Lung (tissue), 12 donors: Measurements from ENCODE around the gene SEPTIN6. TPM values are rescaled to one million over a fixed set of nuclear protein-coding genes. Genes with fewer than 3 reads are reported as not detected.

ENCODE experiments used
- ATAC-seq: fragments of 200-7000 bp; cut with Tn5 transposase; one replicate; pipeline ENCODE4 v1.9.1; 2020; ENCODE audit warnings: moderate number of reproducible peaks; ENCODE audit not compliant: insufficient read depth, low FRiP score
- DNase-seq, 3 donors: peaks; one replicate each; pipeline ENCODE4 v3.0.0-alpha.2; 2013 to 2017
- H3K27ac ChIP-seq, 2 donors: one replicate each; pipeline ENCODE4 v1.5.1; 2013; ENCODE audit warnings: mild to moderate bottlenecking in 2 of 2, moderate library complexity in 2 of 2, control low read depth in 1 of 2, inconsistent platforms in 1 of 2, low read depth in 1 of 2, low read length in 1 of 2
- H3K27me3 ChIP-seq, 3 donors: one replicate each; pipeline ENCODE4 v1.5.1; 2013; ENCODE audit warnings: low read length in 2 of 3; ENCODE audit not compliant: control insufficient read depth in 3 of 3, insufficient read depth in 3 of 3
- H3K36me3 ChIP-seq, 4 donors: one replicate each; pipeline ENCODE4 v1.5.1; 2013; ENCODE audit warnings: low read length in 4 of 4, mild to moderate bottlenecking in 1 of 4, moderate library complexity in 1 of 4; ENCODE audit not compliant: control insufficient read depth in 4 of 4, insufficient read depth in 4 of 4
- H3K4me1 ChIP-seq, 5 donors: one replicate each; pipeline ENCODE4 v1.5.1; 2013; ENCODE audit warnings: low read length in 5 of 5, mild to moderate bottlenecking in 2 of 5, moderate library complexity in 1 of 5; ENCODE audit not compliant: control insufficient read depth in 5 of 5, insufficient read depth in 5 of 5
- H3K4me3 ChIP-seq: one replicate; pipeline ENCODE4 v1.5.1; 2013; ENCODE audit warnings: mild to moderate bottlenecking, control low read depth, moderate library complexity
- H3K9ac ChIP-seq, 2 donors: one replicate each; pipeline ENCODE4 v1.5.1; 2013; ENCODE audit warnings: low read length in 2 of 2, control low read depth in 1 of 2; ENCODE audit not compliant: insufficient read depth in 1 of 2
- H3K9me3 ChIP-seq, 4 donors: one replicate each; pipeline ENCODE4 v1.5.1; 2013; ENCODE audit warnings: low read length in 3 of 4, mild to moderate bottlenecking in 1 of 4, moderate library complexity in 1 of 4; ENCODE audit not compliant: control insufficient read depth in 4 of 4, insufficient read depth in 3 of 4
- WGBS, 2 donors: extraction: QIAGEN DNeasy Blood & Tissue Kit; methylation state at CpG; one replicate each; pipeline ENCODE4 v1.1.7; 2013; 5-methylcytosine and 5-hydroxymethylcytosine counted together
- polyA plus RNA-seq, 2 donors: library from polyadenylated mRNA; stranded (reverse); fragments of 200-250 nt; gene quantifications; one replicate each; pipeline ENCODE4 v1.2.1, GENCODE V29; 2013
- total RNA-seq, 2 donors: library from RNA; depleted of rRNA in 1 of 2; stranded (reverse); fragments of >200 nt in 1 of 2; gene quantifications; one replicate each; pipeline ENCODE4 v1.2.1, GENCODE V29; 2014 to 2021
- TF ChIP-seq, protein P1 (sequence below): IDR thresholded peaks from 2 replicates; pipeline ENCODE4 v1.5.1; 2012; ENCODE audit warnings: mild to moderate bottlenecking; ENCODE audit errors: control extremely low read depth, extremely low read depth
- donor health status: control.
- donor health status: control.
- donor health status: Bipolar disorder and iron deficiency.
- donor health status: healthy.
- donor health status: DM: yes; HTN: yes; CAD: no.

The SEPTIN6 gene
- total and polyA plus RNA-seq, 4 donors: 6.2 to 25.8 (median 17.6) TPM

DNA sequence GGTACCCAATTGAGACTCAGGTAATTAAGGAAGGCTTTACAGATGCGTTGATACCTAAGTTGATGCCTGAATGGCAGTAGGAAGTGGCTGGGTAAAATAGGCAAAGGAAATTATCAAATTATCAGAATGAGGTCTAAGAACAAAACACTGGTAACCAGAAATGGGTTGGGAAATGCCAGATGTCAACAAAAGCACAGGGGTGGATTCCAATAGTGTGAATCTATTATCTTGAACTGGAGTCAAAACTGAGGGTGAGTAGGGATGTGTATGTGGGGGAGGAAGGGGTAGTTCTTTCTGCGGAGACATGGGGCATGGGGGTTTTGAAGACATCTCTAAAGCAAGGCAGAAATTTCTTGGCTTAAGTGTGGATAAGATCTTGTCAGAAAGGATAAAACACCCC, 16.0 kb upstream of the SEPTIN6 start:
- TF ChIP-seq, protein P1, sequence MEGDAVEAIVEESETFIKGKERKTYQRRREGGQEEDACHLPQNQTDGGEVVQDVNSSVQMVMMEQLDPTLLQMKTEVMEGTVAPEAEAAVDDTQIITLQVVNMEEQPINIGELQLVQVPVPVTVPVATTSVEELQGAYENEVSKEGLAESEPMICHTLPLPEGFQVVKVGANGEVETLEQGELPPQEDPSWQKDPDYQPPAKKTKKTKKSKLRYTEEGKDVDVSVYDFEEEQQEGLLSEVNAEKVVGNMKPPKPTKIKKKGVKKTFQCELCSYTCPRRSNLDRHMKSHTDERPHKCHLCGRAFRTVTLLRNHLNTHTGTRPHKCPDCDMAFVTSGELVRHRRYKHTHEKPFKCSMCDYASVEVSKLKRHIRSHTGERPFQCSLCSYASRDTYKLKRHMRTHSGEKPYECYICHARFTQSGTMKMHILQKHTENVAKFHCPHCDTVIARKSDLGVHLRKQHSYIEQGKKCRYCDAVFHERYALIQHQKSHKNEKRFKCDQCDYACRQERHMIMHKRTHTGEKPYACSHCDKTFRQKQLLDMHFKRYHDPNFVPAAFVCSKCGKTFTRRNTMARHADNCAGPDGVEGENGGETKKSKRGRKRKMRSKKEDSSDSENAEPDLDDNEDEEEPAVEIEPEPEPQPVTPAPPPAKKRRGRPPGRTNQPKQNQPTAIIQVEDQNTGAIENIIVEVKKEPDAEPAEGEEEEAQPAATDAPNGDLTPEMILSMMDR: no peak
- no peak for DNase-seq
- no peaks in the 10 kb centered on the region for H3K9me3 ChIP-seq
- no peak overlapping the region for H3K27ac ChIP-seq
- WGBS, 2 donors: 89 to 98% methylated on average over 2 of the region's 2 CpGs
- no peaks in the 10 kb centered on the region for H3K27me3 ChIP-seq
- H3K4me3 ChIP-seq: no peak overlapping the region
- no peaks in the 10 kb centered on the region for H3K36me3 ChIP-seq
- no peaks in the 10 kb centered on the region for H3K4me1 ChIP-seq
- no peak for ATAC-seq
- no peak overlapping the region for H3K9ac ChIP-seq

DNA sequence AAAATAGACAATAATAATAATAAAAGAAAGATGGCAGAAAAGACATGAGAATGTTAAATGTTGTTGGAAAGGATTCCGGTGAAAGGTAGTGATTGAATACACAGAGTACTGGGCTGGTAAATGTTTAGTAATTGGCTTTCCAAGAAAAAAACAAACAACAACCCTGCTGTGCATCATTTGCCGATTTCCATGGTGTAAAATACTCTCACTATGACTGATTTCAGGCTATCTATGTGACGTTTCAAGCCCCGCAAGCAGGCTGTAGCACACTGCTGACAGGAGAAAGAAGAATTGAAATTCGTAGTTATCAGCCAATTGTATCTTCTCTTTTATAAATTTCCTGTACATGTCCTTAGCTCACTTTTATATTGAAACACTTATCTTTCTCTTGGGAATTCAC, 13.6 kb upstream of the SEPTIN6 start:
- Histone ChIP-seq H3K9ac (no peak overlapping the region), H3K27me3 (no peaks in the 10 kb centered on the region), H3K36me3 (no peaks in the 10 kb centered on the region), H3K4me1 (no peaks in the 10 kb centered on the region), H3K4me3 (no peak overlapping the region), H3K9me3 (no peaks in the 10 kb centered on the region), H3K27ac (no peak overlapping the region)
- no peak for ATAC-seq
- WGBS, 2 donors: 65 to 74% methylated on average over 5 of the region's 5 CpGs
- TF ChIP-seq, protein P1: no peak
- DNase-seq: no peak

DNA sequence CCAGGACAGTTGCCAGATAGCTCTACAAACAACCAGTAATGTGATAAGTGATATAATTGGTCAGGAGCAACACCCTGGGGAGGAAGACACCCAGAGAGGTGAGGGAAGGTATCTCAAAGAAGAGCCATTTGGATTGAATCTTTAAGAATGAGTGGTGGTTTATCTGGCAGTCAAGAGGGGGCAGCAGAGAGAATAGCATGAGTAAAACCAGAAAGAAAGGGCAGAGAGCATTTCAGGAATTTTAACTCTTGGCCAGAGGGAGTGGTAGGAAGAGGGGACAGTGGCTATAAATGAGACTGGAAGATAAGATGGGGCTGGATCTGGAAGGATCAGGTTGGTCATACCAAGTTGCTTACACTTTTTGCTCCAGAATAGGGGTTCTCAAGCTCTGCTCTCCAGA, 5.9 kb upstream of the SEPTIN6 start:
- no peak overlapping the region for H3K9ac ChIP-seq
- ATAC-seq (no peak), DNase-seq (peak; percentile 21 to 79 (median 72))
- no peak overlapping the region for H3K4me3 ChIP-seq
- H3K36me3 ChIP-seq: no peaks in the 10 kb centered on the region
- TF ChIP-seq, protein P1: peak; percentile 22
- no peaks in the 10 kb centered on the region for H3K9me3 ChIP-seq
- peaks cover 0 to under 1% (median 0%) of the 10 kb centered on the region in 5 donors for H3K4me1 ChIP-seq
- no peak overlapping the region for H3K27ac ChIP-seq
- H3K27me3 ChIP-seq: no peaks in the 10 kb centered on the region

DNA sequence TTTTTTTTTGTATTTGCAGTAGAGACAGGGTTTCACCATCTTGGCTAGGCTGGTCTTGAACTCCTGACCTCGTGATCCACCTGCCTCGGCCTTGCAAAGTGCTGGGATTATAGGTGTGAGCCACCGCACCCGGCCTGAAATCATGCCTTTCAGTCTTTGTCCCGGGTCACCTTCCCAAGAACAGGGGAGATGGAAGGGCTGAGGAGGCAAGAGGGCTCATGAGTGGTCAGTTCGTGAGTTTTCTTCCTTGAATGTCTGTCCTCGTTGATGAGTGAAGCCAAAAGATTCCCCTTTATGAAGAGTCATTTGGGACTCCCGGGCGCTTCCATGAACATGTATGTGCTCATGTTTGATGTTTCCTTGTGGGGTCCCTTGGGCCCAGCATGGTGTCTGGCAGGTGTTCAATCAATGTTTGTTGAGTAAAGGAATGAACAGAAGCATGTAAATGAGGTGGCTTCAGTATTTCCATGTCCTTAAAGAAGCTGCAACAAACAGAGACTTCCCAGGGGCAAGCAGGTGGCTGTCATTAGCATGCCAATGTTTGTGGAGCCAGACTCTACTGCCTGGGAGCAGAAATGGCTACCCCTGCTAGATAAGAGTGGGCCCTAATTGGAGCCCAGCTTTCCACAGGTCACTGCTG, 3.4 kb upstream of the SEPTIN6 start:
- TF ChIP-seq, protein P1: no peak
- ATAC-seq: no peak
- no peak overlapping the region for H3K4me3 ChIP-seq
- 83 to 91% methylated on average over 9 of the region's 9 CpGs for WGBS, 2 donors
- H3K9me3 ChIP-seq: peaks cover 0 to 3% (median 0%) of the 10 kb centered on the region in 4 donors
- DNase-seq: no peak
- no peaks in the 10 kb centered on the region for H3K36me3 ChIP-seq
- no peak overlapping the region for H3K27ac ChIP-seq
- H3K27me3 ChIP-seq: no peaks in the 10 kb centered on the region
- H3K4me1 ChIP-seq: peaks cover 0 to 9% (median 0%) of the 10 kb centered on the region in 5 donors
- no peak overlapping the region for H3K9ac ChIP-seq
